HG03139 (cell line): ENCODE results near the gene GC.
"Not testable (repeated sequence)": the region's sequence is repeated elsewhere in the genome, so short reads cannot be mapped to it uniquely, and the experiment has no call there.

Experiments used
- ATAC-seq: cut with Tn5 transposase; IDR thresholded peaks from one replicate; pipeline ENCODE4 v1.9.1; 2021; ENCODE audit not compliant: unreplicated experiment

The GC gene

DNA sequence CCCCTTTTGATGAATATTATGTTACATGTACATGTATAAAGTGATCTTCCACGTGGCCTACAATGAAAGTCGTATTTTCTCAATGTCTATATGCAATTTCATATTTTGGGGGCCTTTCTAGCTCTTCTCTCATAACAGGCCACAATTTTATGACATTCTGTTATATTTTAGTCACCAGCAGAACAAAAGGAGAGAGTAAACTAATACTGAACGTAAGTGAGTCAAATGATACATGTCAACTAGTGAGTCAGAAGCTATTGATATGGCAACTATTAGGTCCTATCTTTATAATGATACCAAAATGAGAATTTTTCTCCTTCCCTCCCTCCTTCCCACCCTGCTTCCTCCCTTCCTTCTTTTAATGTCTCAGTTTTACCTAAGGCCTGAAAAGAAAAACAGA, 14.4 kb downstream of the GC start:
- no peak for ATAC-seq

DNA sequence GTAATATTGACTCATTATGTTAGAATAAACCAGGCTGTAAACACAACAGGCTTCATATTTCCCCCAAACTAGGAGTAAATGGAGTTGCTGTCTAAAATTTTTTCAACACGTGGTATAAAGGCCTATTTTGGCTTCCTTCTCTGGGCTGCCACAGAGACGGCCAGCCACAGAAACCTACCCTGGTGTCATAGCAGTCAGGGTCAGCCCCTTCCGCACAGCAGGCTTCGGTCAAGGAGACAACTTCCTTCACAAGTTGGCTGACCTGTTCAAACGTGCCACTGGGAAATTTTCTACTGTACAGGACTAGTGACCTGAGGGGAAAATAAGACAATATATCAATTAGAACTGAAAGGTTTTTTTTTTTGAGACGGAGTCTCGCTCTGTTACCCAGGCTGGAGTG, 15.8 kb downstream of the GC start:
- no peak for ATAC-seq

DNA sequence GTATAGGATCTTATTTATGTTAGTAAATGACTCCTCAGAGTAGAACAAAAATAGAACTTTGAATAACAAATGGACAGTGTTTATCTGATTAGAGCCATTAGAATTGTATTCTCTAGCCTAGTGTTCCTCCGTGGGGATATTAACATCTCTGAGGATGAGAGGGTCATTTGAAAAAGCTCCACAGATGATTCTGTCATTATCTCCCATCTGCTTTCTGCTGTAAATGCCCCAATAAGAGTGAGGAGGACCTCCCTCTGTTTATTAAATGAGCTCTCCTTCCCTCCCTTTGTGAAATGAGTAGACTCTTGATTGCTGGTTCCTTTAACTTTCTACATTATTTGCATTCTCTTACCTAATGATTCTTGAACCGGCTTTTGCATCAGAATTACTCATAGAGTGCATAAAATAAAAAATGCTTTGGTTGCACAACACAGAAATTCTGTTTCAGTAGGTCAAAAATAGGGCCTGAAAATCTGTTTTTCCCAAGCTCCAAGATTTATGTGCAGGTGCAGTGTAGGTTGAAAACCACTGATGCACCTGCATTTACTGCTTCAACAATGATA, 18.0 kb downstream of the GC start:
- ATAC-seq: no peak

DNA sequence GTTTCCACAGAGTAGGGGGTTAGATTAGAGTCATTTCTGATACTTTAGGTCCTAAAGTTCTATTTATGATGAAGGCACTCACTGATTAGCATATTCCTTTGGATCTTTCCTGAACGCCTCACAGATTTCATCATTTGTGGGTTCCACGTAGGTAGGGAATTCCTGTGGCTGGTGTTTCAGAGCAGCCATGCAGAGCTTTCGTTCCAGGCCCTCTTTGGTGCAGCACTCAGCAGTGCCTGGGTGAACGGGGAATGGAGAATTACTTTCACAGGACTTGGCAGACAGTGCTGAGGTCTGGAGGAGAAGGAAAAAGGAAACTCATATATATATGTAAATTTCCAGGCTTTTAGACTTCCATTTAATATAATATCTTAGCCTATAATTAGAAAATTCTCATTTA, 18.5 kb downstream of the GC start:
- no peak for ATAC-seq

DNA sequence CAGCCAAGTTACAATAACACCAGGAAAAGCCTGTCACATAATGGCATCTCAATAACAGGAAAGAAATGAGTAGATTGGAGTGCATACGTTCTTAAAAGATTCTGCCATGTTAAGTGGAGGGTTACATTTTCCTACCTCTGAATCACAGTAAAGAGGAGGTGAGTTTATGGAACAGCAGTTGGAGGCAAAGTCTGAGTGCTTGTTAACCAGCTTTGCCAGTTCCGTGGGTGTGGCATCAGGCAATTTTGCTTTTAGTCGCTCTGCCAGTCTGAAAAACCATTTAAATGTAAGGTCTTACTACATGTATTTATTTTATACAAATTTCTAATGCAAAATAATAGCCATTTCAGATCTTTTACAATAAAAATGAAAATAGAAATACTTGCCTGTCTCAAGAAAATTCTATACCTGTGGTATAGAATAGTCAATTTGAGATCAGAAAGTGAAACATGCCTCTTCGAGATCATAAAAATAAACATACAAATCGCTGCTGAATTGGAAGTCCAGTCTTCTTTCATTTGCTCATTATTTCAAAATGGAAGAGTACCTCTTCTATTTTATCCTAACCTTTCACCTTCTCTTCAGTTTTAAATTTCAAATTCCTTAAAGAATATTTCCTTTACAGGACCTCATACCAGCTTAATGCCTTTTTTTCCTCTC, 31.4 kb downstream of the GC start:
- no peak for ATAC-seq

DNA sequence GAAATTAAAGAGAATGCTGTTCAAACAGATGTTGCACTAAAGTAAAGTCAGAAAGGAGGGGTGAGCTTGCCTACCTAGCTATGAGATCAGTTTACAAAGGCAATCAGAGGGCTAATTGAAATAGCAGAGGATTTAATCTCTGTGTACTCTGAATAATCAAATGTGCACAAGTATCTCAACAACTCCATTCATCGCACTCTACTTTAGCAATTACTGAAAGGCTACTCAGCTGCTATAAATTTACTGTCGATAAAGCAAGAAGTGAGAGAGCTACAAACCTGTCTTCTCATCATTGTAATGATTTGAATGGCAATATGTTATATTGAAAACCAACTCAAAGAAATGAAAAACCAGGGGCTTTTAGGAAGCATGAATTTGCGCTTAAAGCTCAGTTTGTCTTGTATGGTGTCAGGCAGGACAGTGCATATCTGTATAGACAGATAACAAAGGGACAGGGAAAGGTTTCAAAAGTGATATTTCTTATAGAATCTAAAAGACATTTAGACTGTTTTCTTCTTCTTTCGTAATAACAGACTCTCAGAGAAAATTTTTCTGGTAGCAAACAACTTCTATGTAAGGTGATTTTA, 34.8 kb downstream of the GC start:
- ATAC-seq: no peak

DNA sequence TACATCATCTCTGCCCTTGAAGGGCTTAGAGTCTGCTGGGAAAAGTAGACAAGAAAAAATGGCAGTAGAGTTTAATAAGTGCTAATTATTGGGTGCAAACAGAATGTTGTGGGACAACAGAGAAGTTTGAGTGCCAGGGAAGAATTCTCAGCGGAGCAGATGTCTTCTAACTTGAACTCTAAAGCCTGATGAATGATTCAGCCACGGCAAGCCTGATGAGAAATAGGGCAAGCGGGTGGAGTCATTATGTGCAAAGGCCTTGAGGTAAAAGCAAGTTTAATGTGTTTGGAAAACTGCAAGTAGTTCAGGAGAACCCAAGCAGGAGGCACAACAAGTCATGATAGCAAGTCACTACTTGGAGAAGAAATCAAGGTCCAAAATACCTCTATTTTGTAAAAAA, 37.5 kb downstream of the GC start:
- ATAC-seq: no peak

DNA sequence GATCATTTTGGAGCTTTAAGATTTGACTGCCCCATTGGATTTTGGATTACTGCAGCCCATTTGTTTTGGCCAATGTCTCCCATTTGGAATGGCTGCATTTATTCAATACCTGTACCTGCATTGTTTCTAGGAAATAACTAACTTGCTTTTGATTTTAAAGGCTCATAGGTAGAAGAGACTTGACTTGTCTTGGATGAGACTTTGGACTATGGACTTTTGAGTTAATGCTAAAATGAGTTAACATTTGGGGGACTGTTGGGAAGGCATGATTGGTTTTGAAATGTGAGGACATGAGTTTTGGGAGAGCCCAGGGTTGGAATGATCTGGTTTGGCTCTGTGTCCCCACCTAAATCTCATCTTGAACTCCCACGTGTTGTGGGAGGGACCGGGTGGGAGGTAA, 45.1 kb downstream of the GC start:
- ATAC-seq: not testable (repeated sequence)

DNA sequence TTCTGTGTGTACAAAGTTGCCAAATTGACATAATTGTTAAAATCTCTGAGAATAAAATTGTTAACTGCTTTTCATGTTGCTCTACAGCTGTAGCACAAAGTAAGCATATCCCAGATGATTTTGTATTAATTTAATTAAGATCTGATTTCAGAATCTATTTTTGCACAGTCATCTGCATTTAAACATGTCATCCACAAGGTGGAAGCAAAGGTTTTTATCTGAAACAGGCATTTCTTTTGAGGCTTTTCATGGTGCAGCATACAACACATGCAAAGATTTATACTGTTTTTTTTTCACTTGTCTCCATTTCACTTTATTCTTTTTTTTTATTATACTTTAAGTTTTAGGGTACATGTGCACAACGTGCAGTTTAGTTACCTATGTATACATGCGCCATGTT, 51.2 kb downstream of the GC start:
- ATAC-seq: no peak

DNA sequence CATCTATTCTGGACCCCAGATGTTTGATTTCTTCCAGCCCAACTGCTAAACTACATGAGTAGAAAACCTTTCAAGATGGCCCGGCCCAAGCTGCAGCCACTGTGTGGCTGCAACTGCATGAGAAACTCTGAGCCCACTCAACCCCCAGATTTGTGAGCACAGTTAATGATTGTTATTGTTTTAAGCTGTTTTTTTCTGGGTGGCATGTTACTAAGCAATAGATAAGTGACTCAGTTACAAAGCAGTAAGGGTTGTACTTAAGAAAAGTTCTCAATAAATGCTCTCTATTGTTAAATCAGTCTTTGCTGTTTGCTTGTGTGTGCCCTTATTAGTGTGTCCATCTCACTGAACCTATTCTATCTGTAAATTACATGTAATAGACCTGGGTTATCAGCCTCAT, 51.8 kb downstream of the GC start:
- no peak for ATAC-seq

DNA sequence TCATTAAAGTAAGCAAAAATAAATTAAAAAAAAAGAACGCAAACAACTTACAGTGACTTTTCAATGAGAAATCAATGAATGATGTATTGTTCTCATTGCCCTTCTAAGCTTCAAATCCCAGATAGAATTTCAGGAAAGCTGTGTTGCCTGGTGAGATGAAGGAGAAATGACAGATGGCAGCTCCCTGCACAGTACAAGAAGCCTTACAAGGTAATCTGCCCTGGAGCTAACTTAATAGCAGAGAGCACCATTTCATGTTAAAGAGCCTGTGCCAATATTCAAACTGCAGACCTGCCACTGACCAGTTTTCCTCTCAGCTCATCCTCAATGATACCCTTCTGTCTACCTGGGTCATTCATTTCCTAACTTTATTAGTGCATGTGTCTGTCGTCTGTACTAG, 54.0 kb downstream of the GC start:
- ATAC-seq: no peak

DNA sequence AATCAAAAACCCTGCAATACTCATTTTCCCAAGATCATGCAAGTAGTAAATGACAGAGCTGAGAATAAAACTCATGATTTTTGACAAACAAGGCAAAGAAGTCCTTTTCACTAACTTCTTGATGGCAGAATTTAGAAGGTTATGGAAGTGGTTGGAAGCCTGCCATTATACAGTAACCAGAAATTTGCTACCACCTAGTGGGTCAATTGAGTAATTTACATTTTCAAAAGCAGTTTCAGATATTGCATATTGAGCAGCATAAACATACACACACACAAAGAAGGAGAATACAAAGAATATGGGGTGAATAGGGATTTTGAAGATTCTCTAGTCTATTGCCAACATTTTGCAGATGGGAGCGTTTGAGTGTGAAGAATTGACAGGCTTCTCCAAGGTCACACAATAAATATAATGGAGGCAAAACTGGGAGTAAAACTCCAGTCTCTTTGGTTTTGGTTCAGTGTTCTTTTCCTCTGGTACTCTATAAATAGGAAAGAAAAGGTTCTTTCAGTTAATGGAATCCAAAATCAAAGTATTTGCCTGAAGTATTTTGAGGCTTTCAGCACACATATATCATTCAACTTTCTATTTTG, 70.2 kb downstream of the GC start:
- ATAC-seq: peak; percentile 52

DNA sequence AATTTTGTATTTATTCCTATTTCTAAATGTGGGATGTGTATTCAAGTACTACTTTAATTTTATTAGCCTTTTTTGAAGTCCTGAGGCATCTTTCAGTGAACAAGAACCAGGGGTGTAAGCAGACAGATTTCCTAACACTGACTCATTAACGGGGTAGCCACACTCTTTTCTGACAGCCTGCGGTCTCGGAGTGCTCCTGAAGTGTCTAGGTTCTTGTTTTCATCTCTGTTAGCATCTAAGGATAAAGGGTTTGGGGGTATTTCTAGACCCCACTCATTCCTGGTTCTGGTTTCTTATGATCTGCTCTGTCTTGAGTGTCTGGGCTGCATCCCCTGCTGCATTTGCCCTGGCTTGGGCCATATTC, 71.9 kb downstream of the GC start:
- no peak for ATAC-seq

DNA sequence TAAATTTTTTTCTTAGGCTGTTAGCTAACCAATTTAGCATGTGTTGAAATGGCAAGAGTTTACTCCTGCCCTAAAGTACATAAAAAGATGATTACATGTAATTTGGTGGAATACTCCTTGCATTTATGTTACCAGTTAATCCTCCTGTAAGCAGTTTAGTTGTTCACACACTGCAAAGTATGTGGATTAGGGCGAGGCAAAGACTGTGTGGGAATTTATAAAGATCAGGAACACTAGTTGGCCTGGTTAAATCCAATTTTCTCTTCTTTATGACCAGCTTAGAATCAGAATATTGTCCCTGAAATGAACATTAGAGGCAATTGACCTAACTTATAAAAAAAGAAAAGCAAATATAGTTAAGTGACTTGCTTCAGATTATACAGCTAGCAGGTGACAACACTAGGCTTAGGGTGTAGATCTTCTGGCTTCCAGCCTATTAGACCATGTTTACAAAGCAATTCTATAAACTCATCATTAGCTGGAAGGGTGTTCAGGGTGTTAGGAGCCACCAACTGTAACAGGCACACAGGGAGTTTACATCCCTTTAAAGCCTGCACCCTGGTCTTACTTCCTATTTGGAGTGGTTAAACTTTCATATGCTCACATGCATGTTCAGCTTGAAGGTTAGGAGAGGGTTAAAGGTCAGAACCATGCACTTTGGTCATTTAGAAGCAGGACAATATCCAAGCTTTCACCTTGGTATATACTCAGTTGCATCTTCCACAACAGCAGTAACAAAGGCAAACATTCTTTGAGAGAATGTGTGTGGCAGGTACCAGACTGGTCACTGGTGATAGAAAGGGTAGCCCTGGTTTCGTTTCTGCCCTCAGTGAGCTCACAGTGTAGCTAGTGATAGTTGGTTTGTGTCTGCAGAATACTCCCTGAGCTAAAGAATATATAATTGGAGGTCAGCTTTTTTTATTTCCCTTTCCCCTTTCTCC, 72.6 kb downstream of the GC start:
- no peak for ATAC-seq

DNA sequence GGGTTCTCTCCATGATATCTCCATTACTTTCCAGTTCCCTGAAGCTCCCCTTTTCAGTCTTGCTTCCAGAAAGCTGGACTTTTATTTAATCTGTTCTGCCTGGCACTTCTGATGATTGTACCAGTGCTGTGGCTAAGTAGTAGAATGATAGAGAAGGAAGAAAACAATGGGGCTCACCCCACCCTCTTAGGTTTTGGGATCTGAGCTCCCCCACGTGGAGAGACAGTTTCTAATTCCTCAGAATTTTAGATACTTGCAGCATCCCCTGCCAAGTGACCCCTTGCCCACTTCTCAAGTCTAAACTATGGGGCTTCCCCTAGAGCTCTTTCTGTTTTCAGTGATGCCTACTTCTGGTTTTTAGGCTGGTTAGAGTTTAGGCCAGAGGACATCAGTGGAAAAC, 73.9 kb downstream of the GC start:
- ATAC-seq: no peak

DNA sequence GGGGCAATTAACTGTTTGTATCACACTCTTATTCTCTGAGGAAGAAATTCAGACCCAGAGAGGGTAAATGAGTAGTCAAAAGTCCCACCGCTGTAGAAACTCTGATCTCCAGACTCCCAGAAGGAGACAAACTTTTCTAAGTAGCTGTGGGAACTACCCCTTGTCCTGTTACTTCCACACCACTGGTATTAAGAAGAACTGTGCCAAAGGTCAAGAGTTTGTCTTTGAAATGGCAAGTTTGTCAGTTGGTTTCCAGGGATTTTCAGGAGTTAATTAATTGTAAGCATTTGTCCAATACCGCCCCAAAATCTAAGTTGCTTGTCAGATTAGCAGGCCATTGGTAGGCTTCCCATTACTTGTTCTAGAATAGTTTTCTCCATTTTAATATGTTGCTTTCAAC, 85.7 kb downstream of the GC start:
- no peak for ATAC-seq

DNA sequence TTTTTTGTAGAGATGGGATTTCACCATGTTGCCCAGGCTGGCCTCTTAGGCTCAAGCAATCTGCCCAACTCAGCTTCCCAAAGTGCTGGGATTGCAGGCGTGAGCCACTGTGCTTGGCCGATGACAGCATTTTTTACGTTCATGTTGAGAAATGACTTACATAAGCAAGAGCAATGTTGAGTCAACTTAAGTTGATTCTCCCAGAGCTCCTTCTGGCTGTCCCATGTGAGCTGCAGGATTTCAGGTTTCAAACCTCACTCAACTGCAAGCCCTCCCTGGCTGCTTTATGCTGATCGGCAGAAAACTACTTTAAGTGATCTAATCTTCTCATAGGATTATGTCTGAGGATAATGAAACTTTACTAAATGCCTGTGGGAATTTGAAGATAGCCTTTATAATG, 86.8 kb downstream of the GC start:
- ATAC-seq: no peak

DNA sequence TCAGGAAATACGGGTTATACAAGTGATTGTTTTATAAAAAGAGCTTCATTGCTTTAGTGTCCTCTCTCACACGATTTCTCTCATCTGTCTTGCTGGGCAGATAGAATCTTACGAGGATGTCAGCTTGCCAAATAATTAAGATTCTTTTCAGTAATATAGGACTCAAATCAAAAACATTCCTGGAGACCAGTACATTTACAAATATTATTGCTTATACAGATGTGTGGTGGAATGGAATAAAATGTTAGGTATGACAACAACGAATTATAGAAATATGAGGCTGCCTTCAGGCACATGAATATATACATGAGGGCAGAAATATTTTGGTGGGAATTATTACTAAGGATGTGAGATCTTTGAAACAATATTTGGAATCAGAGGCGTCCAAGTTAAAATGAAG, 88.9 kb downstream of the GC start:
- ATAC-seq: no peak

DNA sequence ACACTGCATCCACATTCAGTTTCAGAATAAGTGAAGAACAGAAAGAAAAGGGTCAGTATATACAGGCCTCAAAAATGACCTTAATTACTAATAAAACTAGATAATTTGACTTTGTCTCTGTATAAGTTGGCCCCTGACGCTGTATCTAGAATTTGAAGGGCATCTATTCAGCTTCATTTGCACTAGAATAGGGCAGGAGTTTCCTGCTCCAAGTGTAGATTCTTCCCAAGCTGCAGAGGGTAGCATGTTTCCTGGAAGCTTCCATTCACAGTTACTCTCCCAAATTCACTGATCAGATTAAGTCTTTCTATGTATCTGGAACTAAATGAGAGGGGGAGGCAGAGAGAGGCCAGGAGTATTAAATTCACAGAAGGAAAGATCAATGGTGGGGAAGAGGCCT, 90.9 kb downstream of the GC start:
- ATAC-seq: no peak

DNA sequence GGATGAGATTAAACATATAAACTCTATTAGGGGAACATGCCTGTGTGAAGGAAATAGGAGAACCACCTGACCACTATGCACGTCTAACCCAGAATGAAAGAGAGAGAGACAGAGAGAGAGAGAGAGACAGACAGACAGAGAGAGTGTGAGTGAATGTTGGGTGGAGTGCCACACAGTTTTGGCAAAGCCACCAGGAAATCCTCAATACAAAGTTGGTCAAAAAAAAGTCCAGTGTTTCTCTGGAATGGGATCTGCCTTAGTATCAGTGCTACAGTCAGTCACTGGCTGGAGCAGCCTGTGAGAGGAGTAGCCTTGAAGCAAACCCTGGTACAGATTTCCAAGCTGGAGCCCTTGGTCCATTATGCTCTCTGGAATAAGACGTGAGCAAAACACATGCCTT, 91.7 kb downstream of the GC start:
- ATAC-seq: no peak
